ENCODE data around the gene CNN2. TPM values are rescaled to one million over a fixed set of nuclear protein-coding genes. Genes with fewer than 3 reads are reported as not detected.

CNN2 gene
- total RNA-seq, 2 donors from 2014 or later = 426 to 469 TPM

GRCh38 chr19:1088416-1089010 is 62.1 kb downstream of the CNN2 start:
- Mint-ChIP-seq H3K4me3 (no peak overlapping the region), H3K27ac (no peak overlapping the region), H3K4me1 (peaks cover under 1% of the 10 kb centered on the region), H3K36me3 (ENCODE audit: low read depth) (peaks cover 35% of the 10 kb centered on the region), H3K27me3 (ENCODE audit: insufficient read depth) (no peaks in the 10 kb centered on the region), H3K9me3 (no peaks in the 10 kb centered on the region)
- Histone ChIP-seq H3K36me3 (ENCODE audit: control insufficient read depth, insufficient read depth, low read length) (peaks cover 36% of the 10 kb centered on the region), H3K9me3 (ENCODE audit: control insufficient read depth, low read length) (no peaks in the 10 kb centered on the region), H3K9ac (ENCODE audit: extremely low read depth, low read length, poor library complexity, severe bottlenecking) (no peak overlapping the region), H3K4me1 (ENCODE audit: control insufficient read depth, insufficient read depth, low read length) (no peaks in the 10 kb centered on the region), H3K4me3 (ENCODE audit: low read length) (no peak overlapping the region), H3K27me3 (ENCODE audit: control insufficient read depth, insufficient read depth, low read length, poor library complexity, severe bottlenecking) (no peaks in the 10 kb centered on the region), H3K27ac (ENCODE audit: low read depth, low read length) (no peak overlapping the region)
- no peak for TF ChIP-seq CTCF (conservative IDR thresholded peaks at IDR 0.05)
- WGBS, 2 experiments (ENCODE audit: insufficient coverage in 1 of 2, insufficient read length in 1 of 2) = 94 to 100% methylated on average over 13 to 27 of the region's 27 CpGs
- DNase-seq = no peak

Other genes with a start within 250 kb of the CNN2 start
- gene PTBP1, start 229.2 kb upstream of the CNN2 start, total RNA-seq = 100 to 1,000 TPM; 647 to 694 TPM
- gene PLPPR3, start 204.7 kb upstream of the CNN2 start, total RNA-seq = 100 to 1,000 TPM; 110 to 111 TPM
- gene AZU1, start 198.8 kb upstream of the CNN2 start, total RNA-seq = 1 to 10 TPM; 2.5 to 3.7 TPM
- gene PRTN3, start 185.6 kb upstream of the CNN2 start, total RNA-seq = not detected
- gene ELANE, start 174.3 kb upstream of the CNN2 start, total RNA-seq = not detected
- 1 to 10 TPM in 1 of 2 donors, under 1 TPM in 1; 0.38 to 1.1 TPM for gene CFD, start 166.9 kb upstream of the CNN2 start, total RNA-seq
- 10 to 100 TPM; 75.8 to 92.4 TPM for gene MED16, start 133.4 kb upstream of the CNN2 start, total RNA-seq
- gene RNU6-9, start 133.1 kb upstream of the CNN2 start, total RNA-seq = not detected
- gene R3HDM4, start 113.4 kb upstream of the CNN2 start, total RNA-seq = 10 to 100 TPM; 61.1 to 64.7 TPM
- gene KISS1R, start 109.3 kb upstream of the CNN2 start, total RNA-seq = under 1 TPM in 1 of 2 donors, not detected in 1; 0.73 TPM
- 100 to 1,000 TPM; 121 to 124 TPM for gene ARID3A, start 100.6 kb upstream of the CNN2 start, total RNA-seq
- gene WDR18, start 42.3 kb upstream of the CNN2 start, total RNA-seq = 10 to 100 TPM; 68.6 to 85.6 TPM
- 1 to 10 TPM; 2.0 TPM for gene GRIN3B, start 26.2 kb upstream of the CNN2 start, total RNA-seq
- gene TMEM259, start 5.5 kb upstream of the CNN2 start, total RNA-seq = 100 to 1,000 TPM; 157 to 176 TPM
- gene RNU6-2, start 5.1 kb upstream of the CNN2 start, total RNA-seq = not detected
- 10 to 100 TPM; 67.2 to 68.7 TPM for gene ABCA7, start 13.5 kb downstream of the CNN2 start, total RNA-seq
- 10 to 100 TPM; 14.8 to 17.1 TPM for gene ARHGAP45, start 40.6 kb downstream of the CNN2 start, total RNA-seq
- 100 to 1,000 TPM; 225 to 254 TPM for gene POLR2E, start 68.8 kb downstream of the CNN2 start, total RNA-seq
- 100 to 1,000 TPM; 331 to 449 TPM for gene GPX4, start 77.4 kb downstream of the CNN2 start, total RNA-seq
- gene SBNO2, start 147.7 kb downstream of the CNN2 start, total RNA-seq = 10 to 100 TPM; 43.3 to 50.4 TPM
- gene STK11, start 179.2 kb downstream of the CNN2 start, total RNA-seq = 10 to 100 TPM; 78.8 to 81.4 TPM
- 10 to 100 TPM; 21.5 to 28.5 TPM for gene CBARP, start 211.4 kb downstream of the CNN2 start, total RNA-seq
- 100 to 1,000 TPM; 144 to 159 TPM for gene ATP5F1D, start 215.1 kb downstream of the CNN2 start, total RNA-seq
- 100 to 1,000 TPM; 183 to 185 TPM for gene MIDN, start 222.0 kb downstream of the CNN2 start, total RNA-seq
- gene CIRBP, start 242.7 kb downstream of the CNN2 start, total RNA-seq = 100 to 1,000 TPM; 282 to 301 TPM
- gene FAM174C, start 248.9 kb downstream of the CNN2 start, total RNA-seq = 10 to 100 TPM; 45.1 to 46.0 TPM